Measurements from ENCODE around the gene PPIP5K2.
"Not testable (repeated sequence)": the region's sequence is repeated elsewhere in the genome, so short reads cannot be mapped to it uniquely, and the experiment has no call there.

PPIP5K2 gene

DNA sequence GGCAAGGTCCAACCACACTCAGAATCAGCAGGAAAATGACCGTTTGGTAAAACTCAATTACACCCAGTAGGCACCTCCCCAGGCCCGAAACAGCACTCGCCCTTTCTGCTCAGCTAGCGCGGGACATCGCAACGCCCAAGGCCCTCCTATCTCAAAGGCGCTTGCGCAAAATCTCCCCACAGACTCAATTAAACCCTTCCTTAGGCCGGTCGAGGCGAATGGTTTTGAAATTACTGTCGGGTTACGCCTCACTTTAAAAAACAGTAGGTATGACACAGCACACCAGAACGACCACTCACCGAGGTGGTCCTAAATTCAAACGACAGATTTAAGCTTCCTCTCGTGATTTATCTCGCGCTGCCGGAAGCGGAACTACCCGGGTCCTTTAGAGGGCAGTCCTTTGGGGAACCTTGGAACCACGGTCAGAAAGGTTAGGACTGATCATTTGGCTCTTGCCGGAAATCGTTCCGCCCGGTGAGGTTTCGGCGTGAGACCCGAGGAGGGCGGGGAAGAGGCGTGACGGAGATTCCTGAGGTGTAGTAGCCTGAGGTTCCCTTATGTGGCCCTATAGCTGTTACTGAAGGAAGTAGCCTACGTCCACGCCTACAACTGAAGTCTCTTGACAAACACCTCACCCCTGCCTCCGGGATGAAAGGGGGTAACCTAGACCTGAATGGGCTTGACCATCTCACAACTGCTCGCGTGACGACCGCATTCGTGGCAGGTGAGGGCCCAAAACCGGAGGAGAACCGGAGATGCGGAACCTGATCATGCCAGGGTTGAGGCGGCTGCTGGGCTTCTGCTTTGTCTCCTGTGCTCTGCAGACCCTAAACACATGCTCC, at the start of gene PPIP5K2, which contains the start of gene GIN1:
PPIP5K2 (plus strand) TSS at position 537 of the 842 bp plus-strand sequence. CDS start 9,289 bp downstream, outside the sequence.
GIN1 (minus strand) TSS at position 374 of the 842 bp plus-strand sequence. CDS start 11,431 bp downstream, outside the sequence.
- DNase-seq (ENCODE audit: low read depth) = peak; percentile 96
- peak within 1 kb of the TSS; percentile 81 for H3K4me3 ChIP-seq (ENCODE audit: low read depth, low read length)

DNA sequence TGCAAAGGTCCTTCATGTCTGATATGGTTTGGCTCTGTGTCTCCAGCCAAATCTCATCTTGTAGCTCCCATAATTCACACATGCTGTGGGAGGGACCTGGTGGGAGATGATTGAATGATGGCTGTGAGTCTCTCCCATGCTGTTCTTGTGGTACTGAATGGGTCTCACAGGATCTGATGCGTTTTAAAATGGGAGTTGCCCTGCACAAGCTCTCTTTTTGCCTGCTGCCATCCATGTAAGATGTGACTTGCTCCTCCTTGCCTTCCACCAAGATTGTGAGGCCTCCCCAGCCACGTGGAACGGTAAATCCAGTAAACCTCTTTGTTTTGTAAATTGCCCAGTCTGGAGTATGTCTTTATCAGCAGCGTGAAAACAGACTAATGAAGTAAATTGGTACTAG, 46.6 kb upstream of the PPIP5K2 start:
- DNase-seq (ENCODE audit: low read depth); H3K4me3 ChIP-seq (ENCODE audit: low read depth, low read length): not testable (repeated sequence)

DNA sequence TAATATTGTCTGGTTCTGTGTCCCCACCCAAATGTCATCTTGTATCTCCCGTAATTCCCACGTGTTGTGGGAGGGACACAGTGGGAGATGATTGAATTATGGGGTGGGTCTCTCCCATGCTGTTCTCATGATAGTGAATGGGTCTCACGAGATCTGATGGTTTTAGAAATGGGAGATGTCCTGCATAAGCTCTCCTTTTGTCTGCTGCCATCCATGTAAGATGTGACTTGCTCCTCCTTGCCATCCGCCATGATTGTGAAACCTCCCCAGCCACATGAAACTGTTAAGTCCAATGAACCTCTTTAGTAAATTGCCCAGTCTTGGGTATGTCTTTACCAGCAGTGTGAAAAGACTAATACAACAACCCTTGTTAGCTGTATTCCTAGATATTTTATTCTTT, 44.7 kb upstream of the PPIP5K2 start:
- H3K4me3 ChIP-seq (ENCODE audit: low read depth, low read length) = no peak overlapping the region
- DNase-seq (ENCODE audit: low read depth) = no peak

DNA sequence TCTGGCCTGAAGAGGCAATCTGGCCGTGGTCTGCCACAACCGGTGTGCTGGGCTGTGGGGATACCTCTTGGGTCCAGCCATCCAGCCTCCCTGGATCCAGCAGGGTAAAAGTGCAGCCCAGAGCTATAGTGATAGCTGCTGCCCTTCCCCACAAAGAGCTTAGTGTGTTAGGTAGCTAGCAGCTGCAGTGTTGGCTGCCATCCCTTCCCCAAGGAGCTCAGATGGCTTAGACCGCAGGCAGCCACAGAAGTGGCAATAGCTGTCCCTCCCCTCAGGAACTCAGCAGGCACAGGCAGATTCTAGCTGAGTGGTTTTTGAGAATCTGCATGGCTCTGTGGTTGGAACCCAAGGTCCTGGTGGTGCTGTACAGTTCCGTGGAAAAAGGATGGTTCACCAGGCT, 40.3 kb upstream of the PPIP5K2 start:
- no peak overlapping the region for H3K4me3 ChIP-seq (ENCODE audit: low read depth, low read length)
- no peak for DNase-seq (ENCODE audit: low read depth)

DNA sequence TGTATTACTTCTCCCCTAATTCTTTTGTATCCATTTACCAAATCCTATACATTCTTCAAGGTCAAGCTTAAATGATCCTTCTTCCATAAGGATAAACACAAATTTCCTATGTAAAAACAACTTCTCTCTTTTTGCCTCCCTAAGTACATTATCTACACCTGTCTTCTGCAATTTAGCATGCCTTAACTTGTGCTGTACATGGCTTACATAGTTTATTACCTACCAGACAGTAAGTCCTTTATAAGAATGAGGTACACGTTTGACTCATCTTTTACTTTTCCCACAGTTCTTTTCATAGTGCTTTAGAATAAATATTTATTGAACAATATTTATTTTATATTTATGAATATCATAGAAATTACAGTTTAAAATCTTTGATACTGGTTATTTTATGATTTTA, 33.6 kb upstream of the PPIP5K2 start:
- no peak for DNase-seq (ENCODE audit: low read depth)
- no peak overlapping the region for H3K4me3 ChIP-seq (ENCODE audit: low read depth, low read length)

DNA sequence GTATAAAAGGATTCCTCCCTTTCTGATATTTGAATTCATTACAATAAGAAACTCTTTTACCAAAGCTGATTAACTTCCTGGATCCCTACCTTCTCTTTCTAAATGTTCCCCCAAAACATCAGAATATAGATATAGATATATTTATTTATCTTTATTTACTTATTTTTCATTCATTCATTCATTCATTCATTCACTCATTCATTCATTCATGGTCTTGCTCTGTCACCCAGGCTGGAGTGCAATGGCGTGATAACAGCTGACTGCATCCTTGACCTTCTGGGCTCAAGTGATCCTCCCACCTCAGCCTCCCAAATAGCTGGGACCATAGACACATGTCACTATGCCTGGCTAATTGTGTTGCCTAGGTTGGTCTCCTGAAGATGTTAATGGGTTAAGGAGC, 30.8 kb upstream of the PPIP5K2 start:
- DNase-seq (ENCODE audit: low read depth) = no peak
- no peak overlapping the region for H3K4me3 ChIP-seq (ENCODE audit: low read depth, low read length)

DNA sequence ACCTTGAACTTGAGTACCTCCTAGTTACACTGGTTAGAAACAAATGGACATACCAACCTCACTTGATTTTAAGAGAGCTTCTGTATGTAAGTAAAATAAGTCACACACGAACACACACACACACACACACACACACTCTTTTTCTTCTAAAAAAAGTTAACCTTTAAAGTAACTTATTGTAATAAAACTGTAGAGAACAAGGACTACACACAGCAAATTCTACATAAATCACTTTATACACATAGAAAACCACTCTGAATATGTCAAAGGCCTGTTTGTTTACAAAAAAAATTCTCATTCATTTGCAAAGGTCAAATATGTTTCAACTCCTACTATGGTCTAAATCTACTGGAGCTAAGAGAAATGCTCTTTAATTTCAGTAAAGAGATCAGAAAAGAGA, 29.3 kb upstream of the PPIP5K2 start:
- no peak overlapping the region for H3K4me3 ChIP-seq (ENCODE audit: low read depth, low read length)
- no peak for DNase-seq (ENCODE audit: low read depth)

DNA sequence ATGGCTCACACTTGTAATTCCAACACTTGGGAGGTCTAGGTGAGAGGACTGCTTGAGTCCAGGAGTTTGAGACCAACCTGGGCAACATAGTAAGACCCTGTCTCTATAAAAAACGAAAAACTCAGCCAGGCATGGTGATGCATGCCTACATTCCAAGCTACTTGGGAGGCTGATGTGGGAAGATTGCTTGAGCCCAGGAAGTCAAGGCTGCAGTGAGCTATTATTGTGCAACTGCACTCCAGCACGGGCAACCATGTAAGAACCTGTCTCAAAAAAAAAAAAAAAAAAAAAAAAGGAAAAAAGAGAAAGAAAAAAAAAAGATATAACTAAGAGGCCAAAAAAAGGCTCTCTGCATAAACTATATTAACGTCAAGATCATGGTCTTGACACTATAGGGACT, 27.4 kb upstream of the PPIP5K2 start:
- DNase-seq (ENCODE audit: low read depth) = no peak
- H3K4me3 ChIP-seq (ENCODE audit: low read depth, low read length) = no peak overlapping the region

DNA sequence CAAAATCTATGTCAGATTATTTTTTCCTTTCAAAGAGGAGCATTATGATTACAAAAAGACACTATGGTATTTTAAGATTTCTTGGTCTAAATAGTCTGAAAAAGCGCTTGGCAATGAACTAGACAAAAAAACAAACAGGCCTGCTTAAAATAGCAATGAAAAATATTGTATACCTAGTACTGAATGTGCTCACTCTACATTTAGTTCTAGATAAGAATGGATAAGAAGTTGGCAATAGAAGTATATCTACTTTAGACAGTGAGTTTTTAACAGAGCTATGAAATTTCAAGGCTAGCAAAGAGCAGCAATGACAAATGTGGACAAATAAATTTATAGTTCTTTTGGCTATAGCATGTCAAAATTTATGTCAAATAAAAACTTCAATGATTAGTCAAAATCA, 26.4 kb upstream of the PPIP5K2 start:
- no peak overlapping the region for H3K4me3 ChIP-seq (ENCODE audit: low read depth, low read length)
- DNase-seq (ENCODE audit: low read depth) = no peak

DNA sequence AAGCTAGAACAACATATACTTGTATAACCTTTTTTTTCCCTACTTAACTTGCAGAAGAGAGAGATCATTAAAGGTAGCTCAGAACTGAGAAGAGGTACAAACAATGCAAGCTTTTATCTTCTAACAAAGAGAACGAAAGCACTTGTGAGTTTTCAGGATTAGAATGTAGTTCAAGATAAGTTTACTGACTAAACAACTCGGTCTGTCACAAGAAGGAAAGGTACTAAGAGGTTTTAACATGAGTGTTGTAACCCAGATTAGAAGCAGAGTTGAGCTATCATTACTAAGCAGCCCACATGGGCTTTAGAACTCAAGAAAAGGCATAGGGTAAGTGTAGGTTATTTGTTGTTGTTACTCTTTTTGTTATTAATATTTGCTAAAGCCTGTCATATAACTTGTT, 25.4 kb upstream of the PPIP5K2 start:
- H3K4me3 ChIP-seq (ENCODE audit: low read depth, low read length) = no peak overlapping the region
- no peak for DNase-seq (ENCODE audit: low read depth)

DNA sequence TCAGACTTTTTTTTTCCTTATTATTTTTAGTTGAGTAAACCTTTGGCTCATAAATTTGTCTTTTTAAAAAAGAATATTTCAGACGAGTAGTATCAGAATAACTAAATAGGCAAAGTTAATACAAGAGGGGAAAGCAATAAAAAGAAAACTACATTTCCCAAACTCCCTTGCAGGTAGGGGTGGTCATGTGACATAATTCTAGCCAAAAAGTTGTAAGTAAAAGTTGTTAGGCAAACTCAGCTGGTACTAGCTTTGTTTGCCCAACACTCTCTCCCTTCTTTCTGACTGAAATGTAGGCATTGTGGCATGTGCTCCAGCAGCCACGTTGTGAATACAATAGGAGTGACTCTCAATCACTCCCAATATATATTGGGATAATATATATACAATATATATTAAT, 21.1 kb upstream of the PPIP5K2 start:
- H3K4me3 ChIP-seq (ENCODE audit: low read depth, low read length) = no peak overlapping the region
- DNase-seq (ENCODE audit: low read depth) = no peak

DNA sequence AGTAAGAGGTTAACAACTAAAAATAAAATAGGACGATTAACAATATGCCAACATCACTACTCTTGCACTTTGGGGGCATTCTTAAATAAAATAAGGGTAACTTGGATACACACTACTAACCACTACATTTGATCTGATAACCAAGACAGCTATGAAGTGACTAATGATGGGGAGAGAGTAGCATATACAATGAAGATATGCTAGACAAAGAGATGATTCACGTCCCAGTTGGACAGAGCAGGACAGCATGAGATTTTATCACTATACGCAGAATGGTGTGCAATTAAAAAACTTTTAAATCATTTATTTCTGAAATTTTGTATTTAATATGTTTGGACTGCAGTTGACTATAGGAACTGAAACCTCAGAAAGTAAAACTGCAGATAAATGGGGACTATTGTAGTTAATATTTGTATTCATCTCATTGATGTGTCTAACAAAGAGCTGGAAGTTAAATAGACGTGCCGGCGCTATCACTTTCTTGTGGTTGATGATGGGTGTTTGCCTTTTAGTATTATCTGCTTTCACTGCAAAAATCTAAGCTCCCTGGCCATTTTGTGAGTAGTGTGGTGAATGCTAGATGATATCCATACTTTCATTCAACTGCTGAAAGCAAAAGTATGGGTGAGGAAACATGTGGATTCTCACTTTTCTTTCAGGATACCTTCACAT, 18.9 kb upstream of the PPIP5K2 start:
- no peak overlapping the region for H3K4me3 ChIP-seq (ENCODE audit: low read depth, low read length)
- no peak for DNase-seq (ENCODE audit: low read depth)

DNA sequence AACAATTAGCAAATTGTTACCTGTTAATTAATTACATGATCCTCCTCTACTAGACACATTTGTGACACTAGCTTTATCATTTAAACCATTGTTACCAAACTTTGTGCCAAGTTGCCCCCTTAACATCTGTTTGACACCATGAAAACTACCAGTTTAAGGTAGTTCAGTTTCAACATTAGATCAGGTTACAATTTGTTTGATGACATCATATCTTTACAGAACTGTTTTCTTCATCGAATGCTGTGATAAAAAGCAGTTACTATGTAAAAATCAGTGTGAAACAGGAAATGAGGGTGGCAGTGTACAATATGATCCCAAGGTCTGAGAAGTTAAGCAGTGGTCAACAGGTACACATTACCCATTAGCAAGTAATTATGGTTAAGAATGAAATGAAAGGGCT, 17.9 kb upstream of the PPIP5K2 start:
- no peak for DNase-seq (ENCODE audit: low read depth)

DNA sequence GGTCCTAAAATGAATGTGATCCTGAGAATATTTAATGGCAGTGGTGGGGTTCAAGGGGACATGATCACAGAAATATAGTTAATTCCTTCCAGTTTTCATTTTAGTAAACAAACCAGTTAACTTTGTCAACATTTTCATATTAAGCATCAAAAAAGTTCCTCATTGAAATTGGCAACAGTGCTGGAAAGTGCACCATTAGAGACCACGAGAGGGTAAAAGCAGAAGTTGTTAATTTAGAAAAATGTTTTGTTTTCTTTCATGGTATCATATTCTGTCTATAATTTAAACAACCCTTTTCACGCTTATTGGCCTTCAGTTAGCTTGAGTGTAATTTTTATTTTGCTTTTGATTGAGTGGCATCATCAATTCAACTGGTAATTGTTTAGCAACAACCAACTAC, 12.0 kb upstream of the PPIP5K2 start:
- no peak overlapping the region for H3K4me3 ChIP-seq (ENCODE audit: low read depth, low read length)
- DNase-seq (ENCODE audit: low read depth) = no peak

More for the DNA sequence above, 17.9 kb upstream of the PPIP5K2 start:
- no peak overlapping the region for H3K4me3 ChIP-seq (ENCODE audit: low read depth, low read length)

DNA sequence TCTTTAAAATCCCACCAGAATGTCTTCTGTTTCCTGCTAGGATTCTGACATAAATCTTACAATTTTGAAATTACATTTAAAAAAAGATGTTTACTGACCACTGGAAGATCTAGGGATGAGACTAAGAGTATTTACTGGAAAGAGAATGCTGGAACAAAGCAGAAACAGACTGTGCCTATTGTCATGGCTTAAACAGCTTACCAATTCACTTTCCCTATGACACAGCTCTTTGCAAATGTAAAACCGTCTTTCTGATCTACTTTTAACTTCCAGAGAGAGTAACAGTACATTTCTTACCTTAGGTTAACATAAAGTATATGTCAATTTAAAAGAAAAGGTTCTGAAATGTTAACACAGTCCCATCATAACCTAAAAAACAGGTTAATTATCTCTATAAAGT, 10.8 kb upstream of the PPIP5K2 start:
- no peak for DNase-seq (ENCODE audit: low read depth)
- H3K4me3 ChIP-seq (ENCODE audit: low read depth, low read length) = no peak overlapping the region

DNA sequence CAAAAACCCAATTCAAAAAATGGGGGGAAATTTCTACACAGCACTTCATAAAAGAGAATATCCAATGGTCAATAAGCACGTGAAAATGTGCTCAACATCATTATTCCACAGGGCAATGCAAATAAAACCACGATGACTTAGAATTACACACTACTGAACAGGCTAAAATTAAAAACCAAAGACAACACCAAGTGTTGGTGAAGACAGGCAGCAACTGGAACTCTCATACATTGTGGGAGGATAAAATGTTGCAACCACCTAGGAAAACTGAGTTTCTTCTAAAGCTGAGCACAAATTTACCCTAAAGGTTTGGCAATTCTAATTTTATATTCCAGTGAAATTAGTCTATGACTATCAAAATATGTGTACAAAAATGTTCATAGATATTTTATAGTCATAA, 9.7 kb upstream of the PPIP5K2 start:
- DNase-seq (ENCODE audit: low read depth) = no peak
- no peak overlapping the region for H3K4me3 ChIP-seq (ENCODE audit: low read depth, low read length)

DNA sequence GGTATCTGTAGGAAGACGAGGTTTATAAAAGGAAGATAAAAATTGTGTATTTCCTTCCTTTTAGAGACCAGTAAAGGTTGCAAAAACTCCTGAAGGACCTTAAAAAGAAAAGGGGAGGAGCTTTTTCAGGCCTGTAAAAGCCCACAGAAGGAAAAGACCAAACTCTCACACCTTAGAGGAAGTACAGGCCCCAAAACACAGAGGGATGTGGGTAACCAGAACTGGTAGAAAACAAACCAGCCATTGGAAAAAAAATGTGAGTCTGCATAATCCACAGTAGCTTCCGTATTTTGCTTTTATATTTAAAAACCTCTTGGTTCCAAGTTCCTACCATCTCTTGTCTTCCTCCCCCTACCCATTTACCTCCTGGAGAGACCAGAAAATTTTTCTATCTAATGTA, 8.6 kb upstream of the PPIP5K2 start:
- no peak overlapping the region for H3K4me3 ChIP-seq (ENCODE audit: low read depth, low read length)
- no peak for DNase-seq (ENCODE audit: low read depth)

DNA sequence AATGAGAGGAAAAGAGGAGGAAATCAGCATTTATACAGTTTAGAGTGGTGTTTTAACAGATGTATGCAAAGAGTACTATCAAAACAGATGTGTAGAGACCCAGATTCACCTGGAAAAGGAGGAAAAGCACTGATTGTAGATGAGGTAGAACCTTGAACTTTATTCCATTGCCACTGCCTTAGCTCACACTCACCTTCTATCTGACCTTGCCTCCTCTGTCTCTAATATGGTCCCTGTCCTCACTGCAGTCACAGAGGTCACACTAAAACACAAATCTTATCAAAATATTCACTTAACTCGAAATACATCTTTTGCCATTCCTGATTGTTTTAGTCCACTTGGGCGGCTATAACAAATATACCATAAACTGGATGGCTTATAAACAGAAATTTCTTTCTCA, 7.2 kb upstream of the PPIP5K2 start:
- H3K4me3 ChIP-seq (ENCODE audit: low read depth, low read length) = no peak overlapping the region
- DNase-seq (ENCODE audit: low read depth) = no peak

DNA sequence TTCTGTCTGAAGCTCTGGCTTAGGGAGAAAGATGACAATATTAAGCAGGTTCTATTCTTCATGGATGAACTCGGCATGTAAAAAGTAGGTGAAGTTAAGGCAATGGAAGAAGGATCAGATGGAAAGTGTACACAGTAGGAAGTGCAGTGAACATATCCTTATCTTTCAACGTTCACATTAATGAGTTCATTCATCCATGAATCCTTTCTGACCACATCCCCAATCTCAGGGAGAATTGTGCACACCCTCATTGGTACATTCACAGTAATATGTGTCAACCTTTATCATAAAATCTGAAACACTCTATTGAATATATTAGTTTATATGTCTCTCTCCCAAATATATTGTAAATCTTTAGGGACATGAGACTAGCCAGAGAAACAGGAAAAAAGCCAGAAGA, 5.7 kb upstream of the PPIP5K2 start:
- no peak overlapping the region for H3K4me3 ChIP-seq (ENCODE audit: low read depth, low read length)
- no peak for DNase-seq (ENCODE audit: low read depth)

DNA sequence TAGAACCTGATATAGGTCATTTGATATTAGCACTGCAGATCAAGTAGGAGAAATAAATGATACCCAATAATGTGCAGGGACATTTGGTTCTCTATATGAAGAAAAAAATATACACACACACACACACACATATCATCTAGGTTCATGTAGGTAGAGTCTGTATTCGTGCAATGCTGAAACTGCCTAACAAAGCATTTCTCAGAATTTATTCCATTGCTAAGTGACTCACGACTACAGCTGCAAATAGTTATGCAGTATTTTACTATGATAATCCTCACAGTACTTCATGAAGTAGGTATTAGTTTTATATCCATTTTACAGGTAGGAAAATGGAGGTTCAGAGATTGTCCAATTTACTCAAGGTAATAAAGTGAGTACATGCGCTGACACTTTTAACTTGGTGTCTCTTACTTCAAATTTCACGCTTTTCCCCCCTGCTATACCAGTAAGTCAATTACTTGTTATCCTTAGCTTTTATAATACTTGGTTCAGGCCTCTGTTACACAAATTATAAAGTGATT, 2.6 kb upstream of the PPIP5K2 start:
- H3K4me3 ChIP-seq (ENCODE audit: low read depth, low read length) = no peak overlapping the region
- no peak for DNase-seq (ENCODE audit: low read depth)

Data from skeletal muscle cell (primary cell).